HCT116 (cell line): ENCODE data around the gene ZNF566. TPM values are rescaled to one million over a fixed set of nuclear protein-coding genes. Genes with fewer than 3 reads are reported as not detected.
A peak's percentile ranks its signal among the peaks of the same experiment; 100 is the strongest.

Experiments
- ATAC-seq: fragments of 200-7000 bp; cut with Tn5 transposase; 2 replicates; pipeline ENCODE4 v1.9.1; 2020; ENCODE audit warnings: mild to moderate bottlenecking, moderate library complexity
- BruUV-seq: library from RNA; stranded (reverse); fragments of 400-500 nt; replicated peaks from 2 replicates; lab custom pipeline; 2021; lab: Mats Ljungman, UMichigan
- CTCF ChIA-PET: fragments of 300-600 bp; sonication (Branson Sonifier 250); formaldehyde crosslinking; loops from one replicate; lab custom pipeline; 2021; ENCODE audit warnings: antibody characterized with exemption; lab: Charles Lee
- POLR2A ChIA-PET: fragments of 300-600, 350-600 bp; sonication (Branson Sonifier 250); formaldehyde crosslinking; loops from one replicate; lab custom pipeline; 2021; ENCODE audit warnings: antibody characterized with exemption; lab: Charles Lee
- RAD21 ChIA-PET, 2 experiments: fragments of 300-600 bp; sonication (Branson Sonifier 250); formaldehyde crosslinking; loops; one replicate each; lab custom pipeline; 2023; ENCODE audit warnings: low total read pairs in 2 of 2; ENCODE audit not compliant: uncharacterized antibody in 2 of 2, unreplicated experiment in 2 of 2, low non-redundant PET in 1 of 2; lab: Charles Lee
- DNase-seq: peaks from one replicate; pipeline ENCODE4 v3.0.0-alpha.2; 2010; ENCODE audit warnings: low read depth, low spot score
- H2AFZ ChIP-seq: fragments of 200-600 bp; shearing (Covaris generic), sonication (generic); 2 replicates; pipeline ENCODE4 v1.6.1; 2017; ENCODE audit warnings: low read depth, mixed run types, mixed read lengths, antibody characterized with exemption, low read length; ENCODE audit not compliant: poor library complexity, severe bottlenecking
- H3K27ac ChIP-seq: 2 replicates; pipeline ENCODE4 v1.5.1; 2012; ENCODE audit warnings: low read depth, low read length
- H3K27me3 ChIP-seq: fragments of 200-600 bp; sonication (generic); 2 replicates; pipeline ENCODE4 v1.6.1; 2016; ENCODE audit warnings: mixed run types, low read length, mixed read lengths; ENCODE audit not compliant: insufficient read depth
- H3K36me3 ChIP-seq, 2 experiments: fragments of 200-500 bp in 1 of 2; fragments of 200-600 bp in 1 of 2; sonication (Bioruptor generic) in 1 of 2; sonication (generic) in 1 of 2; 2 replicates each; pipeline versions ENCODE4 v1.5.1 to v1.6.1; 2014 to 2016; ENCODE audit warnings: low read length in 2 of 2, inconsistent platforms in 1 of 2, mixed read lengths in 1 of 2, mixed run types in 1 of 2; ENCODE audit not compliant: insufficient read depth in 2 of 2, control insufficient read depth in 1 of 2
- H3K4me1 ChIP-seq, 2 experiments: fragments of 200-600 bp in 1 of 2; sonication (generic) in 1 of 2; 2 replicates each; pipeline versions ENCODE4 v1.5.1 to v1.6.1; 2012 to 2017; ENCODE audit warnings: low read length in 2 of 2, inconsistent platforms in 1 of 2, mild to moderate bottlenecking in 1 of 2, mixed read lengths in 1 of 2, mixed run types in 1 of 2, moderate library complexity in 1 of 2; ENCODE audit not compliant: insufficient read depth in 2 of 2, control insufficient read depth in 1 of 2
- H3K4me2 ChIP-seq: fragments of 200-600 bp; sonication (generic); 2 replicates; pipeline ENCODE4 v1.6.1; 2017; ENCODE audit warnings: mixed run types, low read length, mixed read lengths
- H3K4me3 ChIP-seq, 2 experiments: fragments of 200-600 bp in 1 of 2; sonication (generic) in 1 of 2; replicated peaks in 1 of 2; 2 replicates each; pipeline ENCODE4 v1.5.1; 2011 to 2016; ENCODE audit warnings: low read length in 2 of 2, control low read depth in 1 of 2, low read depth in 1 of 2, mild to moderate bottlenecking in 1 of 2, mixed read lengths in 1 of 2, mixed run types in 1 of 2
- H3K79me2 ChIP-seq: fragments of 200-600 bp; sonication (generic); 2 replicates; pipeline ENCODE4 v1.6.1; 2017; ENCODE audit warnings: mild to moderate bottlenecking, mixed run types, low read length, moderate library complexity, mixed read lengths; ENCODE audit not compliant: insufficient read depth
- H3K9ac ChIP-seq: fragments of 200-600 bp; sonication (generic); 2 replicates; pipeline ENCODE4 v1.6.1; 2016; ENCODE audit warnings: low read length, mixed read lengths
- H3K9me2 ChIP-seq: fragments of 200-600 bp; sonication (generic), shearing (Covaris generic); 2 replicates; pipeline ENCODE4 v1.6.1; 2017; ENCODE audit warnings: mixed run types, mild to moderate bottlenecking, moderate library complexity; ENCODE audit not compliant: insufficient read depth
- H3K9me3 ChIP-seq, 2 experiments: fragments of 200-500 bp in 1 of 2; fragments of 200-600 bp in 1 of 2; sonication (Bioruptor generic) in 1 of 2; sonication (generic) in 1 of 2; 2 replicates each; pipeline ENCODE4 v1.6.1; 2014 to 2017; ENCODE audit warnings: low read length in 2 of 2, mixed read lengths in 2 of 2, inconsistent platforms in 1 of 2, low read depth in 1 of 2, mild to moderate bottlenecking in 1 of 2, mixed run types in 1 of 2, moderate library complexity in 1 of 2; ENCODE audit not compliant: control insufficient read depth in 1 of 2, insufficient read depth in 1 of 2
- H4K20me1 ChIP-seq: fragments of 200-600 bp; sonication (generic), shearing (Covaris generic); 2 replicates; pipeline ENCODE4 v1.6.1; 2017; ENCODE audit warnings: mixed run types, mild to moderate bottlenecking, moderate library complexity; ENCODE audit not compliant: insufficient read depth
- CBX3 ChIP-seq: IDR thresholded peaks from 2 replicates; pipeline ENCODE4 v1.6.1; 2012; ENCODE audit warnings: low read depth
- CEBPB ChIP-seq: IDR thresholded peaks from 2 replicates; pipeline ENCODE4 v1.6.1; 2012; ENCODE audit warnings: low read depth
- EGR1 ChIP-seq: IDR thresholded peaks from 2 replicates; pipeline ENCODE4 v1.6.1; 2012; ENCODE audit warnings: low read depth
- EZH2 ChIP-seq: fragments of 200-600 bp; sonication (generic); IDR thresholded peaks from 2 replicates; pipeline ENCODE4 v1.6.1; 2017; ENCODE audit warnings: antibody characterized with exemption, mixed run types
- JUND ChIP-seq: IDR thresholded peaks from 2 replicates; pipeline ENCODE4 v1.6.1; 2012
- SIN3A ChIP-seq: IDR thresholded peaks from 2 replicates; pipeline ENCODE4 v1.6.1; 2012; ENCODE audit warnings: low read depth
- SP1 ChIP-seq: IDR thresholded peaks from 2 replicates; pipeline ENCODE4 v1.6.1; 2012; ENCODE audit warnings: low read depth
- SRF ChIP-seq: IDR thresholded peaks from 2 replicates; pipeline ENCODE4 v1.6.1; 2012; ENCODE audit warnings: low read depth
- ZNF274 ChIP-seq: fragments of 200-500 bp; sonication (Bioruptor generic); IDR thresholded peaks from 2 replicates; pipeline ENCODE4 v1.6.1; 2014; ENCODE audit warnings: mild to moderate bottlenecking, low read depth, low read length, inconsistent platforms
- intact Hi-C: fragments of 100-400 bp; cut with micrococcal nuclease; formaldehyde crosslinking; loops from 2 replicates; pipeline ENCODE4 v1.10.0; 2022
- total RNA-seq: library from RNA; stranded (reverse); gene quantifications from one replicate; pipeline ENCODE4 v1.2.1, GENCODE V29; 2021; ENCODE audit not compliant: unreplicated experiment
- TF ChIP-seq, protein P1 (sequence below): IDR thresholded peaks from 2 replicates; pipeline ENCODE4 v1.6.1; 2012
- TF ChIP-seq, protein P2 (sequence below): IDR thresholded peaks from 2 replicates; pipeline ENCODE4 v1.6.1; 2011; ENCODE audit warnings: mild to moderate bottlenecking, low read length, moderate library complexity; ENCODE audit not compliant: insufficient replicate concordance; ENCODE audit errors: extremely low read depth
- TF ChIP-seq, protein P3 (sequence below), 3 experiments: fragments of 200-600 bp in 1 of 3; sonication (generic) in 1 of 3; IDR thresholded peaks in 2 of 3; conservative IDR thresholded peaks in 1 of 3; 2 replicates each; pipeline ENCODE4 v1.5.1; 2012 to 2017; ENCODE audit warnings: low read depth in 2 of 3, low read length in 2 of 3, antibody characterized with exemption in 1 of 3, borderline replicate concordance in 1 of 3, control low read depth in 1 of 3, mild to moderate bottlenecking in 1 of 3, mixed read lengths in 1 of 3, mixed run types in 1 of 3, moderate library complexity in 1 of 3; ENCODE audit not compliant: insufficient read depth in 1 of 3
- TF ChIP-seq, protein P4 (sequence below): IDR thresholded peaks from 2 replicates; pipeline ENCODE4 v1.6.1; 2012

Gene ZNF566
- total RNA-seq, 1 experiment from 2014 or later = 6.4 TPM

DNA sequence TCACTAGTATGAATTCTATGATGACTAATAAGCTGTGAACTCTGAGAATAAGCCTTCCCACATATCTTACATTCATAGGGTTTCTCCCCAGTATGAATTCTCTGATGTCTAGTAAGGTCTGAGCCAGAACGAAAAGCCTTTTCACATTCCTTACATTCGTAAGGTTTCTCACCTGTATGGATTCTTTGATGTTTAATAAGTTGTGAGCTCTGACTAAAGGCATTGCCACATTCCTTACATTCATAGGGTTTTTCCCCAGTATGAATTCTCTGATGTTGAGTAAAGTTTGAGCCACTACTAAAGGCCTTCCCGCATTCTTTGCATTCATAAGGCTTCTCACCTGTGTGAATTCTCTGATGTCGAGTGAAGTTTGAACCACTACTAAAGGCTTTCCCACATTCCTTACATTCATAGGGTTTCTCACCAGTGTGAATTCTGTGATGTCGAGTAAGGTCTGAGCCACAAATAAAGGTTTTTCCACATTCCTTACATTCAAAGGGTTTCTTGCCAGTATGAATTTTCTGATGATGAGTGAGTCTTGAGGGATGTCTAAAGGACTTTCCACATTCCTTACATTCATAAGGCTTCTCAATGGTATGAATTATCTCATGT, 40.2 kb downstream of the ZNF566 start:
- H3K79me2 ChIP-seq = no peaks in the 10 kb centered on the region
- CTCF ChIA-PET = no interaction called here
- DNase-seq = no peak
- H3K9ac ChIP-seq = no peak overlapping the region
- POLR2A ChIA-PET = no interaction called here
- H3K4me2 ChIP-seq = no peak overlapping the region
- no TSS peak for BruUV-seq
- H2AFZ ChIP-seq = no peak overlapping the region
- RAD21 ChIA-PET = no interaction called here
- no peak overlapping the region for H3K27ac ChIP-seq
- H3K27me3 ChIP-seq = no peaks in the 10 kb centered on the region
- H3K4me3 ChIP-seq = no peak overlapping the region
- H3K9me3 ChIP-seq = peaks cover 23 to 39% of the 10 kb centered on the region in 2 experiments
- intact Hi-C loops = no loop called here
- H3K36me3 ChIP-seq = peaks cover 2 to 18% of the 10 kb centered on the region in 2 experiments; a peak in 2 of 4 replicates
- ATAC-seq = no peak
- no peaks in the 10 kb centered on the region for H3K4me1 ChIP-seq
- no peaks in the 10 kb centered on the region for H4K20me1 ChIP-seq
- TF ChIP-seq CBX3 (no peak), EZH2 (no peak), ZNF274 (peak; percentile 91), SIN3A (no peak), CEBPB (no peak)
- TF ChIP-seq, protein P1, sequence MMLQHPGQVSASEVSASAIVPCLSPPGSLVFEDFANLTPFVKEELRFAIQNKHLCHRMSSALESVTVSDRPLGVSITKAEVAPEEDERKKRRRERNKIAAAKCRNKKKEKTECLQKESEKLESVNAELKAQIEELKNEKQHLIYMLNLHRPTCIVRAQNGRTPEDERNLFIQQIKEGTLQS = no peak
- H3K9me2 ChIP-seq = no peaks in the 10 kb centered on the region

DNA sequence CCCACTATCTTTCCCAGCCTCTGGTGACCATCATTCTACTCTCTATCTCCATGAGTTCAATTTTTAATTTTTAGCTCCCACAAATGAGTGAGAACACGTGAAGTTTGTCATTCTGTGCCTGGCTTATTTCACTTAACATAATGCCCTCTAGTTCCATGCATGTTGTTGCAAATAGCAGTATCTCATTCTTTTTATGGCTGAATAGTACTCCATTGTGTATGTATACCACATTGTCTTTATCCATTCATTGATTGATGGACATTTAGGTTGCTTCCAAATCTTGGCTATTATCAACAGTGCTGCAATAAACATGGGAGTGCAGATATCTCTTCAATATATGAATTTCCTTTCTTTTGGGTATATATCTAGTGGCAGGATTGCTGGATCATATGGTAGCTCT, 48.0 kb downstream of the ZNF566 start:
- Histone ChIP-seq H3K9ac (no peak overlapping the region), H3K4me1 (no peaks in the 10 kb centered on the region), H3K9me3 (peaks cover 6 to 7% of the 10 kb centered on the region in 2 experiments; a peak in 2 of 4 replicates), H4K20me1 (no peaks in the 10 kb centered on the region), H3K4me3 (no peak overlapping the region), H3K9me2 (no peaks in the 10 kb centered on the region), H3K27me3 (no peaks in the 10 kb centered on the region), H3K4me2 (no peak overlapping the region), H3K79me2 (no peaks in the 10 kb centered on the region), H3K36me3 (no peaks in the 10 kb centered on the region), H2AFZ (no peak overlapping the region), H3K27ac (no peak overlapping the region)
- ChIA-PET RAD21 (no interaction called here), CTCF (no interaction called here), POLR2A (no interaction called here)
- BruUV-seq = no TSS peak
- ATAC-seq (no peak), DNase-seq (no peak)
- TF ChIP-seq SRF (no peak), JUND (no peak), EGR1 (no peak), SP1 (no peak)
- TF ChIP-seq, protein P2, sequence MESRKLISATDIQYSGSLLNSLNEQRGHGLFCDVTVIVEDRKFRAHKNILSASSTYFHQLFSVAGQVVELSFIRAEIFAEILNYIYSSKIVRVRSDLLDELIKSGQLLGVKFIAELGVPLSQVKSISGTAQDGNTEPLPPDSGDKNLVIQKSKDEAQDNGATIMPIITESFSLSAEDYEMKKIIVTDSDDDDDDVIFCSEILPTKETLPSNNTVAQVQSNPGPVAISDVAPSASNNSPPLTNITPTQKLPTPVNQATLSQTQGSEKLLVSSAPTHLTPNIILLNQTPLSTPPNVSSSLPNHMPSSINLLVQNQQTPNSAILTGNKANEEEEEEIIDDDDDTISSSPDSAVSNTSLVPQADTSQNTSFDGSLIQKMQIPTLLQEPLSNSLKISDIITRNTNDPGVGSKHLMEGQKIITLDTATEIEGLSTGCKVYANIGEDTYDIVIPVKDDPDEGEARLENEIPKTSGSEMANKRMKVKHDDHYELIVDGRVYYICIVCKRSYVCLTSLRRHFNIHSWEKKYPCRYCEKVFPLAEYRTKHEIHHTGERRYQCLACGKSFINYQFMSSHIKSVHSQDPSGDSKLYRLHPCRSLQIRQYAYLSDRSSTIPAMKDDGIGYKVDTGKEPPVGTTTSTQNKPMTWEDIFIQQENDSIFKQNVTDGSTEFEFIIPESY = no peak
- TF ChIP-seq, protein P3, sequence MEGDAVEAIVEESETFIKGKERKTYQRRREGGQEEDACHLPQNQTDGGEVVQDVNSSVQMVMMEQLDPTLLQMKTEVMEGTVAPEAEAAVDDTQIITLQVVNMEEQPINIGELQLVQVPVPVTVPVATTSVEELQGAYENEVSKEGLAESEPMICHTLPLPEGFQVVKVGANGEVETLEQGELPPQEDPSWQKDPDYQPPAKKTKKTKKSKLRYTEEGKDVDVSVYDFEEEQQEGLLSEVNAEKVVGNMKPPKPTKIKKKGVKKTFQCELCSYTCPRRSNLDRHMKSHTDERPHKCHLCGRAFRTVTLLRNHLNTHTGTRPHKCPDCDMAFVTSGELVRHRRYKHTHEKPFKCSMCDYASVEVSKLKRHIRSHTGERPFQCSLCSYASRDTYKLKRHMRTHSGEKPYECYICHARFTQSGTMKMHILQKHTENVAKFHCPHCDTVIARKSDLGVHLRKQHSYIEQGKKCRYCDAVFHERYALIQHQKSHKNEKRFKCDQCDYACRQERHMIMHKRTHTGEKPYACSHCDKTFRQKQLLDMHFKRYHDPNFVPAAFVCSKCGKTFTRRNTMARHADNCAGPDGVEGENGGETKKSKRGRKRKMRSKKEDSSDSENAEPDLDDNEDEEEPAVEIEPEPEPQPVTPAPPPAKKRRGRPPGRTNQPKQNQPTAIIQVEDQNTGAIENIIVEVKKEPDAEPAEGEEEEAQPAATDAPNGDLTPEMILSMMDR (IDR thresholded peaks at IDR 0.05 in 2 of 3, conservative IDR thresholded peaks at IDR 0.05 in 1 of 3; ENCODE audit: borderline replicate concordance in 1 of 3, insufficient read depth in 1 of 3, low read depth in 2 of 3, low read length in 2 of 3) = no peak
- TF ChIP-seq, protein P4, sequence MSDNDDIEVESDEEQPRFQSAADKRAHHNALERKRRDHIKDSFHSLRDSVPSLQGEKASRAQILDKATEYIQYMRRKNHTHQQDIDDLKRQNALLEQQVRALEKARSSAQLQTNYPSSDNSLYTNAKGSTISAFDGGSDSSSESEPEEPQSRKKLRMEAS = no peak
- intact Hi-C loops = no loop called here
